ENCODE results near the gene CTSZ. TPM values are rescaled to one million over a fixed set of nuclear protein-coding genes. Genes with fewer than 3 reads are reported as not detected.
A peak's percentile ranks its signal among the peaks of the same experiment; 100 is the strongest.

Gene CTSZ
- total and polyA plus RNA-seq, 10 of the 15 experiments (the other 5 are each of a cell fraction or from before 2014, with no cell fraction given), result 6.0 to 301 (median 154) TPM

GRCh38 chr20:58981628-58982364 is 25.3 kb downstream of the CTSZ start:
- in situ Hi-C loops (cut with MboI), result loop anchor here (5.0 kb wide), 1 partner anchor 74 kb away; no protein-coding TSS in a partner anchor
- Histone ChIP-seq H3K79me2 (ENCODE audit: control insufficient read depth, insufficient read depth, low read length) (peaks cover 49% of the 10 kb centered on the region), H3K4me1 (ENCODE audit: control insufficient read depth, insufficient read depth, low read length) (peaks cover 34% of the 10 kb centered on the region)

More at GRCh38 chr20:58981628-58982364, 25.3 kb downstream of the CTSZ start:
- Histone ChIP-seq H3K27ac (ENCODE audit: control insufficient read depth, insufficient read depth) (peak overlapping the region; percentile 87), H3K9ac (ENCODE audit: control insufficient read depth, insufficient read depth, low read length) (peak overlapping the region; percentile 90), H3K36me3 (ENCODE audit: control insufficient read depth in 2 of 2, insufficient read depth in 2 of 2, low read length in 1 of 2) (peaks cover 0 to 4% of the 10 kb centered on the region in 2 experiments; a peak in 1 of 4 replicates), H3K27me3 (replicated peaks in 1 of 2; ENCODE audit: control insufficient read depth in 2 of 2, insufficient read depth in 2 of 2, low read length in 1 of 2) (no peaks in the 10 kb centered on the region), H4K20me1 (ENCODE audit: control insufficient read depth, insufficient read depth) (no peaks in the 10 kb centered on the region), H3K4me2 (ENCODE audit: control insufficient read depth, insufficient read depth) (peak overlapping the region; percentile 93), H3K4me3 (peak overlapping the region; percentile 99), H3K9me3 (replicated peaks; ENCODE audit: control insufficient read depth, insufficient read depth, low read length) (no peaks in the 10 kb centered on the region), H2AFZ (ENCODE audit: control insufficient read depth, low read depth, low read length) (0 out of 2 replicates have a peak overlapping the region, but pooled peaks have one; percentile 24)
- intact Hi-C loops (cut with micrococcal nuclease; ENCODE audit: unreplicated experiment), result loop anchor here (2.0 to 10.0 kb wide), 4 partner anchors 53 to 327 kb away; partner anchors contain the start of genes ATP5F1E and STX16
- FAIRE-seq, result no peak
- RAD21 ChIA-PET (ENCODE audit: unreplicated experiment), result interaction anchor here (0.5 to 4.3 kb wide), 12 partner anchors 11 to 329 kb away, joined by 3 to 23 read pairs (median 4); partner anchors contain the start of gene ATP5F1E
- SMC1A ChIA-PET (ENCODE audit: uncharacterized antibody, unreplicated experiment), result interaction anchor here (0.9 to 2.3 kb wide), 10 partner anchors 12 to 112 kb away, joined by 3 to 11 read pairs (median 4); partner anchors contain the start of gene ATP5F1E
- DNase-seq (ENCODE audit: low read depth, low spot score), result no peak
- no TSS peak for BruUV-seq (replicated peaks)
- peak; percentile 37 for ATAC-seq
- CTCF ChIA-PET, result interaction anchor here (0.6 to 2.1 kb wide), 8 partner anchors 26 to 514 kb away, joined by 3 to 8 read pairs (median 3); no protein-coding TSS in a partner anchor
- POLR2A ChIA-PET, result interaction anchor here (0.5 to 2.0 kb wide), 13 partner anchors 9 to 1450 kb away, joined by 3 to 13 read pairs (median 4); partner anchors contain the start of gene ATP5F1E
- WGBS (ENCODE audit: insufficient coverage, insufficient replicate concordance, low lambda C conversion rate, missing lambda C conversion rate), result 23% methylated on average over 26 of the region's 29 CpGs
- TF ChIP-seq MTA2 (IDR thresholded peaks at IDR 0.05; ENCODE audit: low read depth), result no peak
- TF ChIP-seq YY1 (IDR thresholded peaks at IDR 0.05; ENCODE audit: low read depth, low read length), result 0 out of 2 replicates have a peak, but pooled peaks have one; percentile 31
- 0 out of 2 replicates have a peak, but pooled peaks have one; percentile 5 for TF ChIP-seq GATAD2B (conservative IDR thresholded peaks at IDR 0.05; ENCODE audit: low read depth)
- peak; percentile 34; the same call in 1 of the 2 replicates for TF ChIP-seq RUNX3 (IDR thresholded peaks at IDR 0.05; ENCODE audit: low read length)
- TF ChIP-seq NR2F1 (conservative IDR thresholded peaks at IDR 0.05), result peak; percentile 10; the same call in 1 of the 2 replicates

Measured in GM12878 (cell line).